Measurements from ENCODE around the gene C19orf53.

Gene C19orf53

GRCh38 chr19:13796301-13797057 lies 22.2 kb downstream of the C19orf53 start:
- DNase-seq (ENCODE audit: low spot score) = peak; percentile 32

- DNase-seq (ENCODE audit: low spot score) = no peak
Measured at GRCh38 chr19:13797058-13797440, 22.8 kb downstream of the C19orf53 start.

GRCh38 chr19:13797870-13798269 lies 23.6 kb downstream of the C19orf53 start:
- DNase-seq (ENCODE audit: low spot score) = no peak

- DNase-seq (ENCODE audit: low spot score) = no peak
Measured at GRCh38 chr19:13799669-13800068, 25.4 kb downstream of the C19orf53 start.

GRCh38 chr19:13803038-13803437 lies 28.8 kb downstream of the C19orf53 start:
- no peak for DNase-seq (ENCODE audit: low spot score)

GRCh38 chr19:13804830-13805683 lies 30.8 kb downstream of the C19orf53 start:
- peak; percentile 41 for DNase-seq (ENCODE audit: low spot score)

- no peak for DNase-seq (ENCODE audit: low spot score)
Measured at GRCh38 chr19:13806728-13807127, 32.5 kb downstream of the C19orf53 start.

- no peak for DNase-seq (ENCODE audit: low spot score)
Measured at GRCh38 chr19:13807421-13808021, 33.3 kb downstream of the C19orf53 start.

GRCh38 chr19:13808856-13809255 lies 34.6 kb downstream of the C19orf53 start:
- DNase-seq (ENCODE audit: low spot score) = no peak

- DNase-seq (ENCODE audit: low spot score) = no peak
Measured at GRCh38 chr19:13812544-13812943, 38.3 kb downstream of the C19orf53 start.

- DNase-seq (ENCODE audit: low spot score) = no peak
Measured at GRCh38 chr19:13813147-13813546, 38.9 kb downstream of the C19orf53 start.

GRCh38 chr19:13814550-13814949 lies 40.3 kb downstream of the C19orf53 start:
- no peak for DNase-seq (ENCODE audit: low spot score)

GRCh38 chr19:13817018-13817614 lies 42.9 kb downstream of the C19orf53 start:
- peak; percentile 25 for DNase-seq (ENCODE audit: low spot score)

- DNase-seq (ENCODE audit: low spot score) = no peak
Measured at GRCh38 chr19:13817615-13818371, 43.5 kb downstream of the C19orf53 start.

- no peak for DNase-seq (ENCODE audit: low spot score)
Measured at GRCh38 chr19:13819238-13819637, 45.0 kb downstream of the C19orf53 start.

GRCh38 chr19:13821292-13821691 lies 47.0 kb downstream of the C19orf53 start:
- no peak for DNase-seq (ENCODE audit: low spot score)

- DNase-seq (ENCODE audit: low spot score) = no peak
Measured at GRCh38 chr19:13823256-13823655, 49.0 kb downstream of the C19orf53 start.

- no peak for DNase-seq (ENCODE audit: low spot score)
Measured at GRCh38 chr19:13823901-13824300, 49.6 kb downstream of the C19orf53 start.

- no peak for DNase-seq (ENCODE audit: low spot score)
Measured at GRCh38 chr19:13824703-13825102, 50.4 kb downstream of the C19orf53 start.

GRCh38 chr19:13825489-13826441 lies 51.5 kb downstream of the C19orf53 start:
- peak; percentile 54 for DNase-seq (ENCODE audit: low spot score)

Data from hematopoietic multipotent progenitor cell treated with erythropoietin and hydrocortisone succinate and interleukin-3 and kit ligand, for 17 days (in vitro differentiated cells).